HG03066 (cell line): ENCODE data around the gene TENM3.
"Not testable (repeated sequence)": the region's sequence is repeated elsewhere in the genome, so short reads cannot be mapped to it uniquely, and the experiment has no call there.

Source experiments
- ATAC-seq: cut with Tn5 transposase; IDR thresholded peaks from one replicate; pipeline ENCODE4 v1.9.1; 2021; ENCODE audit warnings: low read depth; ENCODE audit not compliant: unreplicated experiment

The TENM3 gene

DNA sequence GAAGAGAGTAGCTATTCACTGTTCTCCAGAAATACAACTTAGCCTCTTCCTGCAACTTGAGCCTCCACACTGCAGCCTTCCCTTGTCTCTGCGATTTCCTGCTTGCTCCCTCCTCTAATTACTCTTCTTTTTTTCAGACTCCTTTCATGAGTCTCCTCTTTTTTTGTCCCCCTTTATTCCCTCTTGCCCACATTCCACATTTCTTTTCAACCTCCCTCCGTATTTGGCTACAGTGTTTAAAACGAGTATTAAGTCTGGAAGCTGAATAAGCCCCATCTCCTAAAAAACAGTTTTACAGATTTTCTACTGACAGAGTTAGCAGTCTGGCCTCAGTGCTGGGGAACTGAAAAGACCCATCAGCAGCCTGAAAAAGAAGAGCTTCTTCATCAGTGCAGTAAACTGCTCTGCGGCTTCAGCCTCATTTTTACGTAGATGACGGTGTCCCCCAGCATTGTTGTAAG, 141.5 kb downstream of the TENM3 start:
- ATAC-seq: no peak

DNA sequence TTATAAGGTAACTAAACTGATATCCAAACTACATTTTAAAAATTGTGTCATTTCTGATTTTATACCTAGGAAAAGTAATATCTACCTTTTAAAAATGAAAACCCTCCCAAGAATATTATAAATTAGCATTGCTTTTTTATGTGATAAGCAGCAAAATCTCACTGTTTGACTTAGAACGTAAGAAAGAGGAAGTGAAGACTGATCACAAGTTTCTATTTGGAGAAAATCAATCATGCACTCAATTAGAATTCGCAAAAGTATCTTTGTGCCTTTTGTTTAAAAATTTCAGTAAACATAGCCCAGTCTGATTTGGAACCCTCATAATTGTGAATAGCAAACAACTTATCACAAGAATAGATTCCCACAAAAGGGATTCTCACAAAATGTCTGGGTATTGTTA, 142.7 kb downstream of the TENM3 start:
- no peak for ATAC-seq

DNA sequence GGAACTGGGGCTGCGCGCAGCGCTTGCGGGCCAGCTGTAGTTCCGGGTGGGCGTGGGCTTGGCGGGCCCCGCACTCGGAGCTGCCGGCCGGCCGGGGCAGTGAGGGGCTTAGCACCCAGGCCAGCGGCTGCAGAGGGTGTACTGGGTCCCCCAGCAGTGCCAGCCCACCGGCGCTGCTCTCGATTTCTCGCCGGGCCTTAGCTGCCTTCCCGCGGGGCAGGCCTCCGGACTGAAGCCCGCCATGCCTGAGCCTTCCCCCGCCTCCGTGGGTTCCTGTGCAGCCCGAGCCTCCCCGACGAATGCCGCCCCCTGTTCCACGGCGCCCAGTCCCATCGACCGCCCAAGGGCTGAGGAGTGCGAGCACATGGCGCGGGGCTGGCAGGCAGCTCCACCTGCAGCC, 143.4 kb downstream of the TENM3 start:
- not testable (repeated sequence) for ATAC-seq

DNA sequence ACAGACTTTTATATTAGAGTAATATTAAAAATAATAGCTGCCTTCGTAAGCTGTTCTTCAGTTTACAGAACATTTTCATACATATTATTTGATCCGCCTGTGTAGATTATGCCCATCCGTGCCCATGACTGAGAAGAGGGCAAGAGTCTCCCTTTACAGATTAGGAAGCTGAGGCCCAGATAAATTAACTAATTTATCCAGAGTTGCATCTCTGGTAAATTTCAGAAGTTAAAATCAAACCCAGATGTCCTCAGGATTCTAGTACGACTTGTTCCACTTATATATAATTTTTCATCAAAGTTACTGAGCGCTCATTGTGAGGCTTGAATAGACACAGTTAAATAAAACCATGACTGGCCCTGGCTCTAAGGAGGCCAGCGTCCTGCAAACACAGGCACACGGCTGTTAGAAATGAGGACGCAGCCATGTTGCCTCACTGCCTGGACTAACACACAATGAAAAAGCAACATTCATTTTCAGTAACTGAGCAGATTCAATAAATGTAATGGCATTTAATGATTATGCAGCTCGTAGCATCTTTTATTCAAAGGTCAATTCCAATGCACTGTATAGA, 148.0 kb downstream of the TENM3 start:
- ATAC-seq: no peak

DNA sequence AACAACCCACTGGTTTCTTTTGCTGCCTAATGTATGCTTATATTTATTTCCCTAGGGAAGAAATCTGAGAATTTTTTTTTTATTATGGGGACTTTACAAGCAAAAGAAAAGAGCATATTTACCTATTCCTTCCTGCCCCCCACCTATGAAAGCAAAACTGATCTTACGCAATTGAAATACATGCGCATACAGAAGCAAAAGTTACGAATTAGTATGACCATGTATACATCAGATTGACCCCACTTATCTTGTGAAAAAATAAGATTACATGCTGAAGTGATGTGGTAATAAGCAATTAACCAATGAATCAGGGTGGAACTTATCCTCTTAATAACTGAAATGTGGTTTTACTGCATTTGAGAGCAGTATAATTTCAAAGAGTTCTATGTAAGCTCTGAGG, 151.0 kb downstream of the TENM3 start:
- ATAC-seq: no peak

DNA sequence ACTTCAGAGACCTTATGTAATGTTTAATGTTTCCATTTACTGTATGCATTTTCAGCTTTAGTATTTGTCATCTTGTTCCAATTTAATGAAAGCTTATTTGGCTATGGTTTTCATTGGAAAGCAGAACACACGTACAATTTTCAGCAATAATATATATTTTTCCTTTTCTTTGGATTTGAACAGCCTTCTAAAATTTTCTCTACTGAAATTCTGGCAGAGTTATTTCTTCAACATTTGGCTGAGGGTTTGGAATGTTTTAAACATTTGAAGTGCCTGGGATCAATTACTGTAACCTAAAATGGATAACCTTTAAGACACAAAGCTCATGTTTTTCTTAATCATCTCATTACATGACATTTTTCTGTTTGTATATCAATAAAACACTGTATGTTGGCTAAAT, 156.9 kb downstream of the TENM3 start:
- no peak for ATAC-seq

DNA sequence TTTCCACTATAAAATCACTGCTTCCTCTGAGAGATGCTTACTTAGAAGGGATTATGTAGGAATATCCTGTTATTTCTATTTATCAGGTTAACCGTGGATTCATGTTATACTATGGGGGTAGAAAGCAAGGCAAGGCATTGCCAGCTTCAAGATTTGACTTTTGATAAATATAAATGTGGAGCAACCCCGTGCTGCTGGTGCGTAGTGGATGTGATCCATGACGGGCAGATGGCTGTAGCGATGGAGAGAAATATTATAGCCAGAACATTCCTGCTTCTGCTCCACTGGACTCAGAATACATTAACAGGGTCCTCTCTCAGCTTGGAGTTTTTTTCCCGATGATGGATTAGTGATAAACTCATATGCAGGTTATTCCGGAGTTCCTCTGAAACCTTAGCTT, 157.6 kb downstream of the TENM3 start:
- ATAC-seq: no peak

DNA sequence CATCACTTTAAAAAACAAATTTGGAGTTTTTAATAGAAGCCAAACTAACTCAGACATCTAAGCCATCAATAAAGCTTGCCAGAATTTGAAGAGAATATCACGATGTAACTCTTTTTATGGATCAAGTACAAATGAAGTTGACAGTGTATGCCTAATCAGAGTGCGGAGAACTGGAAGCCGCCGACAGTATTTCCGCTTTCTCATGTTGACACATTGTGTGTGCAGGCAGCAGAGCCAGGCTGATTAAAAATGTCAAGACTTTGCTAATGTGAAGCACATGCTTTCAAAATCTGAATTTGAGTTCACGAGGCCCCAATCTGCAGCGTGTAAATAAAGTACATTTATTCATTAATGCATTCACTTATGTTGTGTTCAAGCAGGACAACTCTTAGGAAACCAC, 161.2 kb downstream of the TENM3 start:
- ATAC-seq: no peak

DNA sequence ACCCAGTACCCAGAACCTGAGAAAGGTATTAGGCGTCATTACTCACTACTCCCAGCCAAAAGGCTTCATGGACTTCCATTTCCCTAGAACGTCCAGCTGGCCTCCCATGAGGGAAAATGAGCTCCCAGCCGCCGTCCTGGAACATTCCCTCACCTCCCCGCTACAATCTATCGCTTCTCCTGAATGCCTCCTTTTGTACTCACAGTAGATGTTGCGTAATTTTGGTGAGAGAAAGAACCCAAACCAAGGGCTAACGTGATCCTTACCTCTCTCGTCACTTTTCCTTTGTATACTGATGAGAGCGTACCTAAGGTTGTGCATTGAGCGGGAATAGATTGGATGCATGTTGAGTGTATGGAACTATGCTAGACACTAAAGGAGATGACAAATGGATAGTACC, 161.9 kb downstream of the TENM3 start:
- ATAC-seq: no peak

DNA sequence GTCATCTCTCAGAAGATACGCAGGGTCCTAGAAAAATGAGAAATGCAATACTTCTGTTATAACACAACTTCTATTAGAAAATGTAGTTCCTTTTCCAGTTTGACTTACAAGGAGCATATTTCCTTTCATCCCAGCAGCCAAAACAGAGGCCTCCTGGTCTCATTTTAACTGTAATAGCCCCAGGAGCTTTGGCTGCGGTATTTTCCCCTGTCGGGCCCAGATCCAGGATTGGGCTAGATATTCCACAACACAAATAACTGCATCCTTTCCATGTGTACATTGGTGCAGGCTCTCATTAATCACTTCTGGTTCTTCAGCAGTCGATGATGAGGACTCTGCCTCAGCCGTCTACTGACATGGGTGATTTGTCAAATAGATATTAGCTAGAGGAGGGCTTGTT, 166.1 kb downstream of the TENM3 start:
- ATAC-seq: no peak

DNA sequence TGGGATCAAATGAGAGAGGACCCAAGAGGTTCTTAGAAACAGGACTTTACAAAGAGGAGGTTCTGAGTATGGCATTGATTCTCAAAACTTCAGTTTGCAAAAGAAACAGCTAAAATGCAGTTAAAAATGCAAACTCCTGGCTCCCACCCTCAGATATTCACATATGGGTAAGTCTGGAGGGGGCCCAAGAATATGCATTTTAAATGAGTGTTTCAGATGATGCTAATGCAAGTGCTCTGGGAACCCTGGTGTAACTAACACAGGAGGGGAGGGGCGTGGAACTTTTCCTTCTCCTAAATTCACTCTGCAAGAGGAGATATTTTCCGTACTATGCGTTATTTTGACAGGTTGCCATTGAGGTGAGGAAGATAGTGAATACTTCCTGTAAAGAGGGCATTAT, 168.2 kb downstream of the TENM3 start:
- no peak for ATAC-seq

DNA sequence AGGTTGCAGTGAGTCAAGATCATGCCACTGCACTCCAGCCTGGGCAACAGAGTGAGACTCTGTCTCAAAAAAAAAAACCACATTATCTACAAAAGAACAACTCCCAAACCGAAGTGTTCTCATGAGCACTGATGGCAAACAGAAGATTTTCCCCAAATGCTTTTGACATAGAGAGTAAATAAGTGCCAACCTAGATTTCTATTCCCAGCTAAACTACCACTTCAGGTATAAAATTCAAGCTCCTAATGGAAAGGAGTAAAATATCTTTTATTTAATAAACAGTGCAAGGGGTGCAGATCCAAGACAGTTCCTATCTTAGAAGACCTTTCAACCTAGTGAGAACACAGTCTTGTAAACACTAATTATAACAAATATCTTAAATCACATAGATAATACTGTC, 170.3 kb downstream of the TENM3 start:
- ATAC-seq: no peak

DNA sequence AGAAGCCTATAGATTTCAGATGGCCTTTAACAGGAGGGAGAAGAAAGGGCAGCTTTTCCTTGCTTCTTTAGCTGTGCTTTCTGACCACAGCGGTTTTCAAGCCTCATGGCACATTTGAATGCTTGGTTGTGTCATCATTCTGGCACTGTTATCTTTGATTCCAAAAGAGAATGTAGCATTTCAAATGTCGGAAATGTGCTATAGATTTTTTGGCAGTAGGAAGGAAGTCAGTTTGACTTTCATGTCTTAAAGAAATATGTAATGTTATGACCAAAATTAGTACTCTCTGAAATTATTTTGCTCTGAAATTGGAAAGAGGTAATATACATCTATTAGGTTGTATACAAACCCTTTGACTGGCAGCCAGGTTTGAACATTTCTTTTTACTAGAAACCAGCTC, 171.9 kb downstream of the TENM3 start:
- ATAC-seq: no peak

DNA sequence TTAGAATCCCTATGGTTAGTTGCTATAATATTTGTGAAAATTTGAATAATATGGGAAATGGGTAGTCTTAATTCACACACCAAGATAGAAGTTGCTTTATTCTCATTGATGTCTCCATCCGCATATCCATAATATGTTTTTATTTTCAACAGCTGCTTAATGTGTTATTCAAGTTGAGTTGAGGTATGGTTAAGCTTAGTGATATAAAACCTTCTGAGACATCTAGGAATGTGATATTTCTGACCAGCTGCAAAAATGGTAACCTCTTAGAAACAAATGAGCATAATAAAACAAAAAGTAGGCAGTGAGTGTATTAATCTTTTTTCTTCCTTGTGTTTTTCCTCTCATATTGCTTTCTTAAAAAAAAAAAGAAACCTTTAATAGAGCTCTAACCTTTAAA, 172.9 kb downstream of the TENM3 start:
- no peak for ATAC-seq

DNA sequence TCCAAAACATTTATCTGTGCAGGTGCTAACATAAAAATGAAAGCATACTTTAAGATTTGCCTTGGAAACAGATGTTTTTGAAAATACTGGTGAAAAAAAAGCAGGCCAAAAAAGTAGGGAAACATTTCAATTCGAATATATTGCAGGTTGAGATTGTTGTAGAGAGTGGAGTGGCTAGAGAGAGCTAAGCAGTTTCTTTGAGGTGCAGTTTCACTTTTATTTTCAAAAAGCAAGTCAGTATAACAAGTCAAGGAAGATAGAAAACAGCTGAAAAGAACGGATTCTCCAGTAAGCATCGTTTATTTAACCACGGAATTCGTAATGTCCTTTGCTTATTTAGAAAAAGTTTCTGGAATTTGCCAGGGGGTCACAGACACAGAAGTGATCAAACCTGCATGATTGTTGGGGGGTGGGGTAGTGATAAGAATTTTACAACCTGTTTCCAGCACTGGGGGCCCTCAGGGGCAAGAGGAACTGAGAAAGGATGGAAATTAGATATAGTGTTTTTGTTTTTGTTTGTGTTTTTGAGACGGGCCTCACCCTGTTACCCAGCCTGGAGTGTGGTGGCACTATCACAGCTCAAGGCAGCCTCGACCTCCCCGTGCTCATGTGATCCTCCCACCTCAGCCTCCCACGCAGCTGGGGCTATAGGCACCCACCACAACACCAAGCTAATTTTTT, 175.0 kb downstream of the TENM3 start:
- no peak for ATAC-seq

DNA sequence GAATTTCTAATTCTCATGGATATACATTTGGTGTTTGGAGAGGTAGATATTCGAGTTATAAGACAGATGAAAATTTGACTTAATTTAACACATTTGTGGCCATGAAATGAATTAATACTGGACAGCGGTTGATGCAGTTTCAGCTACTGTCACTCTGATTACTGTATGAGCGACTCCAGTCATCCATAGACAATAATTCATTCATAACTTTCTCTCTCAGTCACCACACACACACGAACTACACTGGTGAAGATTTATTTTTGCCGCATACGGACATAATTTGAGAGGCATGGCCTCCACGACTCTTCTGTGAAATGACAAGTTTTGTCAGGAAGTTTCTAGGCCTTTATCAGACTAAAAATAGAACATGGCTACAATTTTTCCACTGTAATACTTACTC, 177.0 kb downstream of the TENM3 start:
- ATAC-seq: no peak

DNA sequence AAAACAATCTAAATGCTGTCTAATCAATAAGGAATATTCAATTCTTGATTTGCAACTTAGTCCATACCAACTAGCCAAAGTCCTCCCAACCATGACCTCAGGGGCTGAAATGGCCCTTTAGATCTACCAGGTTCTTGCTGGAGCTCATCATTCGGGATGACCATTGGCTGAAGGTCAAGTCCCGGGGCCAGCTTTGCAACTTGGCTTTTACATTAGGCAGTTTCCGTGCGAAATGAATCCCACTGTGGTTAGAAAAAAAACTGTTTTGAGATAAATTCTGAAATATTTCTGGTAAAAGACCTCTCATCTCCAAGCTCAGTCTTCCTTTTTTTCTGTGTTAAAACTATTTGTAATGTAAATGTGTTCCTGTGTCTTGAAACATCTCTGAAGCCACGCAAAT, 178.6 kb downstream of the TENM3 start:
- no peak for ATAC-seq

DNA sequence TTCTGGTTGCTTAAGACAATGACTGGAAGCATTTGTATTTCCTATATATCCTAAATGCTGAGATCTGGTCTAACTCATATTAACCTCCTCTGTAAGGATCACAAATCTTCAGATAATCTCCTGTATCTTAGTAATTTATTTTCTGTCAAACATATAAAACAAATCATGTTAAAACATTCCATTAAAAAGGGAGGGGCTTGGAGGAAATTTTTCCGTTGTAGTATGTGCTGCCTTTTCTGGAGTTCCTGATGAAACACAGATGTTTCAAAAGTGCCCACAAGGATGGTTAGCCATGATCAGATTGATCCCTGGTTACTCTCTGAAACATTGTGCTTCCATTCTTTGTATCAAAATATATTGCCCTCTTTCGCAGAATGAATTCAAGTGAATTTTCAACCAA, 182.1 kb downstream of the TENM3 start:
- ATAC-seq: no peak

DNA sequence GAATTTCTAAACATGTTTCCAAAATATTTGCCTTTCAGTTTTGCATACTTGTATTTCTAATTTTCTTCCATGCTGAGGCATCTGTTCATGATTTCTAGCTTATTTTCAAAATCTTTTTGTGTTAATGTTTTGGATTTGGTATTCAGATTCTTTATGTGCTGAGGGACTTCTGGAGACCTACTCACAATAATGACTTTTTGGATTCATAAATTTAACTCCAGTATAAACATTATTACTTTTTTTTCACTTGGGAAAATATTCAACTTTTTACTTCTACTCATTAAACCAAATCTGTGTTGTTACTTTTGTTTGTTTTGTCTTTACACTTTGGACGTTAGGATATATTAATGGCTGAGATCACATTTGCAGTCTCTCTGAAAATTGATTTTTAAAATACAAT, 183.7 kb downstream of the TENM3 start:
- ATAC-seq: no peak

DNA sequence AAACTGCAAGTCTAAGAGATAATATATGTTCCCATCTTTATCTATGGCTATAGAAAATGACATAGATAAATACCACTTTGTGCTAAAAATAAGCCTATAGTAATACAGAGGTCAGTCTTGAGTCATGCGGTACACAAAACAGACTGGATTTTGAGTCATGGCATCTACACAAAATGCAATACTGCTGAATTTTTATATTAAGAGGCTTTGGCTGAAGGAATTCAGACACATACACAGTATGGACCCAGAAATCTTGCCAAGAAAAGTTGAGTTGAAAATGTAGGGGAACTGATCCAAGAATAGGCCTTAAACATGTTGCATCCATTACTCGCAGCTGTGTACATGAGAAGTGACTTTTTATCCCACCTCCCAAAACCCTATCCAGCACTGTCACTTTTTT, 184.4 kb downstream of the TENM3 start:
- no peak for ATAC-seq

DNA sequence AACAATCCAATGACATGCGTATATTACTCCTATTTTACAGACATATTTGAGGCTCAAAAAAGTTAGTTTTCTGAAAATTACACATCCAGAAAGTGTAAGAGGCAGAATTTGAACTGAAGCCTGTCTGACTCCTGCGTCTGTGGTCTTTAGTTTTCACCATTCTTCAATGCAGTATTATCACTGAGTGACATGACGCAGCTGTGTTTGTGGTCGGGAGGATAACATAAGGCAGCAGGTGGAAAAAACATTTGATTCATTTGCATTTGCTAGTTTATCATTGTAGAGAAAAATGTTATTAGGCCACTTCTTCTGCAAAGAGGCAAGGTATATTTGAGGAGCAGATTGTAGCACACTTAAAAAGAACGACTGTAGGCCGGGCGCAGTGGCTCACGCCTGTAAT, 186.7 kb downstream of the TENM3 start:
- no peak for ATAC-seq

DNA sequence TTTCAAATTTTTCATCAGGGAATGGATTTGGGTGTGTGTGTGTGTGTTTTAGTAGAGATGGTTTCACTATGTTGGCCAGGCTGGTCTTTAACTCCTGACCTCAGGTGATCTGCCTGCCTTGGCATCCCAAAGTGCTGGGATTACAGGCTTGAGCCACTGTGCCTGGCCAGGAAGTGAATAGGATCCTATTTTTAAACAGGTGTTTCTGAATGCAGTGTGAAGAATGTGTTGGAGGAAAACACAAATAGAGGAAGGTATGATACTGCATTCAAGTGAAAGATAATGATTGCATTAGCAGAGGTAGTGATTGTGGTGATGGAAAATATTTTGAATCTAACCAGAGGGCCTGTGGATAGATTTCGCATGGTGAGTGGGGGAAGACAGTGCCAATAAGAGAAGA, 189.6 kb downstream of the TENM3 start:
- ATAC-seq: no peak

DNA sequence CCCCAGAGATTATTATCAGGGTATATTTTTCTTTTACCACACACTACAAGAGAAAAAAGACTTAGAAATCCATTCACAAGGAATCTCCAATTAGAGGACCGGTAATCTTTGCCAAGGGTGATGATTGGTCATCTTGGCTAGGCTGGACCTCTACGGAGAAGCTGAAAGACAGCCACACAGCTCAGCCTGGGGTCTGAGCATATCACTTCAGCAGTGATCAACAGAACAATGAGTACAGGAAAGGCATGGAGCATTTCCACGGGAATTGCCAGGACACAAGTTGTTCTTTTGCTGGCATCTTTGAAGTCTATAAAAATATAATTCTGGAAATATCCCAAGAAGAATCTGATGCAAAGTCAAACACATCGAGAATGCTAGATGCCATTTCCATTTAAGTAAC, 191.5 kb downstream of the TENM3 start:
- ATAC-seq: no peak
